ENCODE data around the gene MSL1.

The MSL1 gene

GRCh38 chr17:40091691-40092397 is 29.9 kb upstream of the MSL1 start:
- no peak for DNase-seq (ENCODE audit: low spot score)

- DNase-seq (ENCODE audit: low spot score) = no peak
These were observed 29.2 kb upstream of the MSL1 start for GRCh38 chr17:40092581-40092980.

GRCh38 chr17:40093005-40093579 is 28.7 kb upstream of the MSL1 start:
- DNase-seq (ENCODE audit: low spot score) = no peak

- no peak for DNase-seq (ENCODE audit: low spot score)
These were observed 28.1 kb upstream of the MSL1 start for GRCh38 chr17:40093580-40094201.

GRCh38 chr17:40094874-40095273 is 26.9 kb upstream of the MSL1 start:
- no peak for DNase-seq (ENCODE audit: low spot score)

- no peak for DNase-seq (ENCODE audit: low spot score)
These were observed 26.3 kb upstream of the MSL1 start for GRCh38 chr17:40095351-40095943.

- DNase-seq (ENCODE audit: low spot score) = no peak
These were observed 25.6 kb upstream of the MSL1 start for GRCh38 chr17:40095944-40096791.

GRCh38 chr17:40097087-40097486 is 24.7 kb upstream of the MSL1 start:
- DNase-seq (ENCODE audit: low spot score) = no peak

- DNase-seq (ENCODE audit: low spot score) = no peak
These were observed 23.6 kb upstream of the MSL1 start for GRCh38 chr17:40097931-40098845.

GRCh38 chr17:40098846-40099618 is 22.7 kb upstream of the MSL1 start:
- DNase-seq (ENCODE audit: low spot score) = peak; percentile 96

- DNase-seq (ENCODE audit: low spot score) = no peak
These were observed 22.0 kb upstream of the MSL1 start for GRCh38 chr17:40099619-40100418.

GRCh38 chr17:40100419-40100668 is 21.4 kb upstream of the MSL1 start, which contains the start of gene NR1D1:
Gene NR1D1, minus strand, starts transcription at chr17:40100589. Its CDS starts 495 bp downstream, at chr17:40100094.
- DNase-seq (ENCODE audit: low spot score) = no peak

- DNase-seq (ENCODE audit: low spot score) = peak; percentile 98
These were observed 21.0 kb upstream of the MSL1 start for GRCh38 chr17:40100669-40101366.

- no peak for DNase-seq (ENCODE audit: low spot score)
These were observed 20.2 kb upstream of the MSL1 start for GRCh38 chr17:40101367-40102210.

GRCh38 chr17:40103071-40103661 is 18.6 kb upstream of the MSL1 start:
- DNase-seq (ENCODE audit: low spot score) = no peak

- no peak for DNase-seq (ENCODE audit: low spot score)
These were observed 18.1 kb upstream of the MSL1 start for GRCh38 chr17:40103688-40104087.
